H1 (cell line): ENCODE results near the gene GTF2E1. TPM values are rescaled to one million over a fixed set of nuclear protein-coding genes. Genes with fewer than 3 reads are reported as not detected.

Experiments
- CTCF ChIA-PET: fragments of 300-600 bp; sonication (Branson Sonifier 250); formaldehyde crosslinking; loops from one replicate; lab custom pipeline; 2021; ENCODE audit not compliant: partially characterized antibody; lab: Charles Lee
- POLR2A ChIA-PET: fragments of 300-600 bp; sonication (Branson Sonifier 250); formaldehyde crosslinking; loops from one replicate; lab custom pipeline; 2021; ENCODE audit warnings: inconsistent platforms; ENCODE audit not compliant: partially characterized antibody; lab: Charles Lee
- DNase-seq, 2 experiments: peaks; one replicate each; pipeline versions ENCODE4 v3.0.0 to v3.0.0-alpha.2; 2010 to 2022; ENCODE audit warnings: low spot score in 2 of 2, low read depth in 1 of 2, mixed read lengths in 1 of 2
- FAIRE-seq: peaks from 2 replicates; lab custom pipeline; 2011; peaks lifted over from hg19 to GRCh38; lab: Jason Lieb, UNC
- H2AFZ ChIP-seq: 2 replicates; pipeline ENCODE4 v1.8.1; 2012; ENCODE audit warnings: low read length, inconsistent platforms
- H2AK5ac ChIP-seq: 2 replicates; pipeline ENCODE4 v1.6.1; 2013; ENCODE audit warnings: low read depth, low read length
- H2BK120ac ChIP-seq: replicated peaks from 2 replicates; pipeline ENCODE3; 2013; ENCODE audit warnings: low read depth, low read length, inconsistent platforms
- H2BK12ac ChIP-seq: 2 replicates; pipeline ENCODE4 v1.6.1; 2013; ENCODE audit warnings: low read depth, low read length
- H2BK15ac ChIP-seq: 2 replicates; pipeline ENCODE4 v1.6.1; 2013; ENCODE audit warnings: low read length
- H2BK20ac ChIP-seq: 2 replicates; pipeline ENCODE4 v1.6.1; 2013; ENCODE audit warnings: low read length
- H2BK5ac ChIP-seq: 2 replicates; pipeline ENCODE4 v1.6.1; 2013; ENCODE audit warnings: low read depth, low read length
- H3K14ac ChIP-seq: 2 replicates; pipeline ENCODE4 v1.6.1; 2013; ENCODE audit warnings: inconsistent platforms; ENCODE audit not compliant: insufficient read length
- H3K18ac ChIP-seq: 2 replicates; pipeline ENCODE4 v1.6.1; 2013; ENCODE audit warnings: low read length; ENCODE audit errors: extremely low read depth
- H3K23ac ChIP-seq: 2 replicates; pipeline ENCODE4 v1.6.1; 2013; ENCODE audit warnings: inconsistent platforms; ENCODE audit not compliant: insufficient read length
- H3K23me2 ChIP-seq: 2 replicates; pipeline ENCODE4 v1.6.1; 2013; ENCODE audit warnings: low read depth, low read length
- H3K27ac ChIP-seq: 2 replicates; pipeline ENCODE4 v1.6.1; 2011; ENCODE audit warnings: low read depth, low read length, inconsistent platforms
- H3K27me3 ChIP-seq, 4 experiments: replicated peaks in 1 of 4; 1 replicate in 1 of 4; 2 replicates in 3 of 4; pipeline versions ENCODE4 v1.6.1 to v1.8.1; 2011 to 2013; ENCODE audit warnings: low read length in 3 of 4, mild to moderate bottlenecking in 3 of 4, inconsistent platforms in 2 of 4, mixed read lengths in 2 of 4, moderate library complexity in 1 of 4; ENCODE audit not compliant: control insufficient read depth in 3 of 4, insufficient read depth in 3 of 4; ENCODE audit errors: extremely low read depth in 1 of 4
- H3K36me3 ChIP-seq, 4 experiments: 2 replicates each; pipeline versions ENCODE4 v1.6.1 to v1.8.1; 2011 to 2013; ENCODE audit warnings: mild to moderate bottlenecking in 4 of 4, low read length in 3 of 4, moderate library complexity in 2 of 4, control low read depth in 1 of 4, inconsistent platforms in 1 of 4; ENCODE audit not compliant: insufficient read depth in 4 of 4, control insufficient read depth in 2 of 4
- H3K4ac ChIP-seq: replicated peaks from 2 replicates; pipeline ENCODE3; 2013; ENCODE audit warnings: low read length, low read depth, mixed read lengths, inconsistent platforms; ENCODE audit not compliant: insufficient read length
- H3K4me1 ChIP-seq, 4 experiments: replicated peaks in 1 of 4; 1 replicate in 1 of 4; 2 replicates in 3 of 4; pipeline versions ENCODE4 v1.6.1 to v1.8.1; 2011 to 2013; ENCODE audit warnings: low read length in 3 of 4, inconsistent platforms in 2 of 4, mixed read lengths in 1 of 4; ENCODE audit not compliant: insufficient read depth in 4 of 4, control insufficient read depth in 3 of 4
- H3K4me2 ChIP-seq, 2 experiments: 2 replicates each; pipeline versions ENCODE4 v1.6.1 to v1.8.1; 2011 to 2013; ENCODE audit warnings: low read depth in 2 of 2, low read length in 2 of 2, control low read depth in 1 of 2, inconsistent platforms in 1 of 2, mild to moderate bottlenecking in 1 of 2; ENCODE audit not compliant: insufficient read depth in 1 of 2
- H3K4me3 ChIP-seq, 4 experiments: fragments of 200-600, 300-600 bp in 1 of 4; sonication (generic), shearing (Covaris generic), sonication (Bioruptor Twin) in 1 of 4; 2 replicates each; pipeline versions ENCODE4 v1.5.1 to v1.8.1; 2011 to 2016; ENCODE audit warnings: low read length in 4 of 4, low read depth in 3 of 4, control low read depth in 2 of 4, inconsistent platforms in 2 of 4, mild to moderate bottlenecking in 2 of 4, mixed read lengths in 1 of 4, moderate library complexity in 1 of 4; ENCODE audit not compliant: insufficient read depth in 2 of 4; ENCODE audit errors: extremely low read depth in 1 of 4
- H3K56ac ChIP-seq: replicated peaks from 2 replicates; pipeline ENCODE3; 2013; ENCODE audit warnings: low read depth, mild to moderate bottlenecking, mixed read lengths, low read length, inconsistent platforms; ENCODE audit not compliant: insufficient read length
- H3K79me1 ChIP-seq: 2 replicates; pipeline ENCODE4 v1.6.1; 2013; ENCODE audit warnings: low read depth, low read length, control low read depth
- H3K79me2 ChIP-seq, 2 experiments: 2 replicates each; pipeline versions ENCODE4 v1.6.1 to v1.8.1; 2012 to 2013; ENCODE audit warnings: low read length in 2 of 2, mild to moderate bottlenecking in 2 of 2, inconsistent platforms in 1 of 2; ENCODE audit not compliant: insufficient read depth in 2 of 2, control insufficient read depth in 1 of 2
- H3K9ac ChIP-seq, 4 experiments: replicated peaks in 1 of 4; 1 replicate in 1 of 4; 2 replicates in 3 of 4; pipeline versions ENCODE4 v1.6.1 to v1.8.1; 2011 to 2013; ENCODE audit warnings: low read depth in 3 of 4, low read length in 3 of 4, control low read depth in 2 of 4, mild to moderate bottlenecking in 2 of 4, moderate library complexity in 2 of 4, inconsistent platforms in 1 of 4; ENCODE audit errors: extremely low read depth in 1 of 4
- H3K9me3 ChIP-seq, 2 experiments: 2 replicates each; pipeline versions ENCODE4 v1.6.1 to v1.8.1; 2012 to 2013; ENCODE audit warnings: mild to moderate bottlenecking in 2 of 2, moderate library complexity in 2 of 2, control low read depth in 1 of 2, inconsistent platforms in 1 of 2, low read depth in 1 of 2, low read length in 1 of 2, mixed read lengths in 1 of 2; ENCODE audit not compliant: insufficient read depth in 2 of 2
- H4K20me1 ChIP-seq, 2 experiments: replicated peaks in 1 of 2; 2 replicates each; pipeline versions ENCODE3 to v1.8.1; 2011 to 2013; ENCODE audit warnings: inconsistent platforms in 2 of 2, low read length in 2 of 2, mild to moderate bottlenecking in 1 of 2; ENCODE audit not compliant: insufficient read depth in 2 of 2, control insufficient read depth in 1 of 2
- H4K5ac ChIP-seq: 2 replicates; pipeline ENCODE4 v1.6.1; 2013; ENCODE audit warnings: low read length, low read depth, mixed read lengths, inconsistent platforms; ENCODE audit not compliant: insufficient read length
- H4K8ac ChIP-seq: 2 replicates; pipeline ENCODE4 v1.8.0; 2013; ENCODE audit warnings: mild to moderate bottlenecking, moderate library complexity, low read length, inconsistent platforms; ENCODE audit not compliant: insufficient read depth; ENCODE audit errors: extremely low read depth
- H4K91ac ChIP-seq: replicated peaks from 2 replicates; pipeline ENCODE3; 2013; ENCODE audit warnings: low read length, mixed read lengths, inconsistent platforms; ENCODE audit not compliant: insufficient read length
- GTF2F1 ChIP-seq: IDR thresholded peaks from 2 replicates; pipeline ENCODE4 v1.6.1; 2012; ENCODE audit warnings: low read depth, low read length, improper control_type of control experiment, borderline replicate concordance
- PHF8 ChIP-seq: fragments of 200-600 bp; sonication (generic); conservative IDR thresholded peaks from 2 replicates; pipeline ENCODE4 v1.7.1; 2012; ENCODE audit warnings: low read depth, mild to moderate bottlenecking, inconsistent platforms, low read length, moderate library complexity
- SIRT6 ChIP-seq: IDR thresholded peaks from one replicate; pipeline ENCODE4 v1.7.1; 2012; ENCODE audit warnings: low read length, inconsistent platforms
- SP2 ChIP-seq: IDR thresholded peaks from 2 replicates; pipeline ENCODE4 v1.6.1; 2012; ENCODE audit warnings: mild to moderate bottlenecking, low read length, inconsistent platforms
- TAF7 ChIP-seq: optimal IDR thresholded peaks from 2 replicates; pipeline ENCODE3; 2011; ENCODE audit warnings: low read depth, mild to moderate bottlenecking, inconsistent platforms, low read length, moderate library complexity, borderline replicate concordance
- TEAD4 ChIP-seq: IDR thresholded peaks from 2 replicates; pipeline ENCODE4 v1.6.1; 2012; ENCODE audit warnings: low read depth, low read length, inconsistent platforms, mixed read lengths
- YY1 ChIP-seq: IDR thresholded peaks from 2 replicates; pipeline ENCODE4 v1.6.1; 2011; ENCODE audit warnings: low read depth, mild to moderate bottlenecking, low read length
- whole genome bisulfite sequencing, 2 experiments: shearing (Covaris generic) in 1 of 2; methylation state at CpG; one replicate each; pipeline versions ENCODE4 v1.1.6 to v1.1.7; 2013 to 2015; ENCODE audit warnings: low lambda C conversion rate in 2 of 2, mixed read lengths in 2 of 2, inconsistent platforms in 1 of 2, low coverage in 1 of 2, missing lambda C conversion rate in 1 of 2; ENCODE audit not compliant: insufficient replicate concordance in 2 of 2, insufficient coverage in 1 of 2, insufficient read length in 1 of 2; ENCODE audit errors: extremely low coverage in 1 of 2, missing lambda C conversion rate in 1 of 2; 5-methylcytosine and 5-hydroxymethylcytosine counted together
- polyA plus RNA-seq, 7 experiments: library from polyadenylated mRNA; depleted of rRNA in 3 of 7; stranded (reverse) in 5 of 7; unstranded in 2 of 7; fragments of >200 nt in 5 of 7; fragments of 200-250 nt in 2 of 7; gene quantifications; 1 replicate in 5 of 7; 2 replicates in 1 of 7; 4 replicates in 1 of 7; pipeline versions ENCODE4 v1.2.1 to v1.2.3, GENCODE V29; 2011 to 2013; ENCODE audit warnings: missing spikeins in 2 of 7, mixed read lengths in 2 of 7
- total RNA-seq: library from RNA; stranded (reverse); fragmentation: NEBNext Ultra II Directional; extraction: Animal tissue kit (Norgen Biotek cat#: 25700); gene quantifications from 2 replicates; pipeline ENCODE4 v1.2.1, GENCODE V29; 2021
- TF ChIP-seq, protein P1 (sequence below): IDR thresholded peaks from 2 replicates; pipeline ENCODE4 v1.6.1; 2012; ENCODE audit warnings: inconsistent platforms

GTF2E1 gene
- total and polyA plus RNA-seq, 2 of the 8 experiments (the other 6 are each of a cell fraction or from before 2014, with no cell fraction given) = 37.4 to 73.3 TPM

DNA sequence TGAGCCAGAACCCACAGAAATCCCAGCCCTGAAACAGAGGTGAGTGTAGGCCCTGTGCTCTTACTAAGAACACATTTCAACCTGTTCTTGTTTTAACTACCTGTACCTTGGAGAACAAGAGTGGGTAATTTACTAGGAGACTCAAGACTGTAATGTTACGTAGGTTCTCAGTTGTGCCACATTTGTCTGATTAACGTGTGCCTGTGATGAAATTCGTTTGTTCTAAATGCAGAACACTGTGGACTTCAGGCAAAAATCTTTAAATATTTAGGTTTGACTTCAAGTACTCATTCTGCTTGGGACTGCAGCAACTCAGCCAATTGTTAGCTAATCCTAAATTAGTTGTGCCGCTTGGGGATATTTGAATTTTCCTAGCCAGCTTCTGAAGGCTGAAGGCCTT is 28.3 kb downstream of the GTF2E1 start:
- no peak for TF ChIP-seq TAF7
- no peak for TF ChIP-seq TEAD4
- TF ChIP-seq, protein P1, sequence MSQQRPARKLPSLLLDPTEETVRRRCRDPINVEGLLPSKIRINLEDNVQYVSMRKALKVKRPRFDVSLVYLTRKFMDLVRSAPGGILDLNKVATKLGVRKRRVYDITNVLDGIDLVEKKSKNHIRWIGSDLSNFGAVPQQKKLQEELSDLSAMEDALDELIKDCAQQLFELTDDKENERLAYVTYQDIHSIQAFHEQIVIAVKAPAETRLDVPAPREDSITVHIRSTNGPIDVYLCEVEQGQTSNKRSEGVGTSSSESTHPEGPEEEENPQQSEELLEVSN = no peak
- TF ChIP-seq YY1 = no peak
- no peak for TF ChIP-seq SP2
- no peak for TF ChIP-seq PHF8
- TF ChIP-seq GTF2F1 = no peak
- no peak for TF ChIP-seq SIRT6
- H4K20me1 ChIP-seq = peaks cover 0 to 4% of the 10 kb centered on the region in 2 experiments
- H2AFZ ChIP-seq = no peak overlapping the region
- H3K4me2 ChIP-seq = no peak overlapping the region
- no peak overlapping the region for H2BK120ac ChIP-seq
- no peak overlapping the region for H3K9ac ChIP-seq
- H3K4me3 ChIP-seq = no peak overlapping the region
- H3K27me3 ChIP-seq = no peaks in the 10 kb centered on the region
- H2BK20ac ChIP-seq = no peak overlapping the region
- no peak overlapping the region for H2BK5ac ChIP-seq
- ChIA-PET POLR2A (no interaction called here), CTCF (interaction anchor here (0.6 to 2.8 kb wide), 2 partner anchors 79 to 210 kb away, joined by 4 to 7 read pairs; no protein-coding TSS in a partner anchor)
- no peaks in the 10 kb centered on the region for H3K9me3 ChIP-seq
- no peak overlapping the region for H3K27ac ChIP-seq
- H4K91ac ChIP-seq = no peak overlapping the region
- no peak overlapping the region for H2BK15ac ChIP-seq
- peaks cover 0 to 9% (median 0%) of the 10 kb centered on the region in 4 experiments; a peak in 4 of 7 replicates for H3K4me1 ChIP-seq
- peaks cover 0 to 65% of the 10 kb centered on the region in 2 experiments; a peak in 2 of 4 replicates for H3K79me2 ChIP-seq
- H2AK5ac ChIP-seq = no peak overlapping the region
- no peak overlapping the region for H3K14ac ChIP-seq
- WGBS, 2 experiments = 88% methylated on average over 4 of the region's 4 CpGs; no CpG with 5 or more reads in 1 of the 2 experiments
- H3K79me1 ChIP-seq = peaks cover 2% of the 10 kb centered on the region; the same call in 1 of the 2 replicates
- H3K23ac ChIP-seq = no peak overlapping the region
- H2BK12ac ChIP-seq = no peak overlapping the region
- H3K36me3 ChIP-seq = peaks cover 0 to 23% (median 4%) of the 10 kb centered on the region in 4 experiments; a peak in 3 of 8 replicates
- no peak overlapping the region for H3K56ac ChIP-seq
- no peak overlapping the region for H4K5ac ChIP-seq
- no peak for FAIRE-seq
- H4K8ac ChIP-seq = no peak overlapping the region; the same call in 1 of the 2 replicates
- no peaks in the 10 kb centered on the region for H3K23me2 ChIP-seq
- H3K18ac ChIP-seq = no peak overlapping the region
- DNase-seq = no peak
- H3K4ac ChIP-seq = no peak overlapping the region
